ENCODE results near the gene NKD1. TPM values are rescaled to one million over a fixed set of nuclear protein-coding genes. Genes with fewer than 3 reads are reported as not detected.

The NKD1 gene
- total RNA-seq, 1 donor from 2014 or later: 1.7 TPM

- TF ChIP-seq CTCF (IDR thresholded peaks at IDR 0.05) (no peak), POLR2AphosphoS5 (IDR thresholded peaks at IDR 0.05; ENCODE audit: insufficient read depth in 1 of 2, low read depth in 1 of 2) (no peak), POLR2A (IDR thresholded peaks at IDR 0.05) (no peak)
- Histone ChIP-seq H3K4me3 (no peak overlapping the region), H3K4me1 (no peaks in the 10 kb centered on the region), H3K9me3 (peaks cover 10% of the 10 kb centered on the region), H3K27me3 (no peaks in the 10 kb centered on the region), H3K27ac (no peak overlapping the region), H3K36me3 (no peaks in the 10 kb centered on the region)
- intact Hi-C loops (cut with DNase I): no loop called here
- DNase-seq (ENCODE audit: extremely low spot score in 2 of 2): no peak
Measured at GRCh38 chr16:50675686-50676610, 127.8 kb downstream of the NKD1 start.

GRCh38 chr16:50676684-50677225 is 128.6 kb downstream of the NKD1 start:
- intact Hi-C loops (cut with DNase I): no loop called here
- DNase-seq (ENCODE audit: extremely low spot score in 2 of 2): no peak
- H3K27ac ChIP-seq: no peak overlapping the region

GRCh38 chr16:50677351-50677750 is 129.2 kb downstream of the NKD1 start:
- no peaks in the 10 kb centered on the region for H3K4me1 ChIP-seq
- H3K36me3 ChIP-seq: no peaks in the 10 kb centered on the region
- intact Hi-C loops (cut with DNase I): no loop called here
- TF ChIP-seq CTCF (IDR thresholded peaks at IDR 0.05): no peak
- TF ChIP-seq POLR2A (IDR thresholded peaks at IDR 0.05): no peak
- no peak for TF ChIP-seq POLR2AphosphoS5 (IDR thresholded peaks at IDR 0.05; ENCODE audit: insufficient read depth in 1 of 2, low read depth in 1 of 2)
- H3K27ac ChIP-seq: no peak overlapping the region
- DNase-seq (ENCODE audit: extremely low spot score in 2 of 2): no peak
- H3K9me3 ChIP-seq: no peaks in the 10 kb centered on the region
- no peak overlapping the region for H3K4me3 ChIP-seq
- no peaks in the 10 kb centered on the region for H3K27me3 ChIP-seq

More at GRCh38 chr16:50676684-50677225, 128.6 kb downstream of the NKD1 start:
- Histone ChIP-seq H3K4me1 (no peaks in the 10 kb centered on the region), H3K4me3 (no peak overlapping the region), H3K9me3 (peaks cover 5% of the 10 kb centered on the region), H3K36me3 (no peaks in the 10 kb centered on the region), H3K27me3 (no peaks in the 10 kb centered on the region)
- TF ChIP-seq POLR2AphosphoS5 (IDR thresholded peaks at IDR 0.05; ENCODE audit: insufficient read depth in 1 of 2, low read depth in 1 of 2) (no peak), CTCF (IDR thresholded peaks at IDR 0.05) (no peak), POLR2A (IDR thresholded peaks at IDR 0.05) (no peak)

- Histone ChIP-seq H3K27ac (no peak overlapping the region), H3K36me3 (no peaks in the 10 kb centered on the region), H3K4me1 (no peaks in the 10 kb centered on the region), H3K9me3 (no peaks in the 10 kb centered on the region), H3K4me3 (no peak overlapping the region), H3K27me3 (no peaks in the 10 kb centered on the region)
- no peak for DNase-seq (ENCODE audit: extremely low spot score in 2 of 2)
- TF ChIP-seq POLR2AphosphoS5 (IDR thresholded peaks at IDR 0.05; ENCODE audit: insufficient read depth in 1 of 2, low read depth in 1 of 2) (no peak), CTCF (IDR thresholded peaks at IDR 0.05) (no peak), POLR2A (IDR thresholded peaks at IDR 0.05) (no peak)
- intact Hi-C loops (cut with DNase I): no loop called here
Measured at GRCh38 chr16:50678531-50678930, 130.3 kb downstream of the NKD1 start.

- H3K4me1 ChIP-seq: no peaks in the 10 kb centered on the region
- intact Hi-C loops (cut with DNase I): no loop called here
- H3K36me3 ChIP-seq: no peaks in the 10 kb centered on the region
- no peak for DNase-seq (ENCODE audit: extremely low spot score in 2 of 2)
- no peak overlapping the region for H3K4me3 ChIP-seq
- no peaks in the 10 kb centered on the region for H3K9me3 ChIP-seq
- no peak overlapping the region for H3K27ac ChIP-seq
- H3K27me3 ChIP-seq: no peaks in the 10 kb centered on the region
- no peak for TF ChIP-seq POLR2A (IDR thresholded peaks at IDR 0.05)
- no peak for TF ChIP-seq POLR2AphosphoS5 (IDR thresholded peaks at IDR 0.05; ENCODE audit: insufficient read depth in 1 of 2, low read depth in 1 of 2)
- no peak for TF ChIP-seq CTCF (IDR thresholded peaks at IDR 0.05)
Measured at GRCh38 chr16:50679266-50679665, 131.1 kb downstream of the NKD1 start.

All from vagina (tissue), 2 donors.